Measurements from ENCODE around the gene ATXN1.

GRCh38 chr6:16511723-16512489, 249.4 kb downstream of the ATXN1 start:
- TF ChIP-seq GATA2 (IDR thresholded peaks at IDR 0.05; ENCODE audit: low read depth, low read length) (no peak), GATA3 (IDR thresholded peaks at IDR 0.05; ENCODE audit: low read depth, low read length) (no peak)
